ENCODE results near the gene ILDR1. TPM values are rescaled to one million over a fixed set of nuclear protein-coding genes. Genes with fewer than 3 reads are reported as not detected.
"Not testable (repeated sequence)": the region's sequence is repeated elsewhere in the genome, so short reads cannot be mapped to it uniquely, and the experiment has no call there.

The ILDR1 gene
- total RNA-seq, 1 donor from 2014 or later, result not detected

DNA sequence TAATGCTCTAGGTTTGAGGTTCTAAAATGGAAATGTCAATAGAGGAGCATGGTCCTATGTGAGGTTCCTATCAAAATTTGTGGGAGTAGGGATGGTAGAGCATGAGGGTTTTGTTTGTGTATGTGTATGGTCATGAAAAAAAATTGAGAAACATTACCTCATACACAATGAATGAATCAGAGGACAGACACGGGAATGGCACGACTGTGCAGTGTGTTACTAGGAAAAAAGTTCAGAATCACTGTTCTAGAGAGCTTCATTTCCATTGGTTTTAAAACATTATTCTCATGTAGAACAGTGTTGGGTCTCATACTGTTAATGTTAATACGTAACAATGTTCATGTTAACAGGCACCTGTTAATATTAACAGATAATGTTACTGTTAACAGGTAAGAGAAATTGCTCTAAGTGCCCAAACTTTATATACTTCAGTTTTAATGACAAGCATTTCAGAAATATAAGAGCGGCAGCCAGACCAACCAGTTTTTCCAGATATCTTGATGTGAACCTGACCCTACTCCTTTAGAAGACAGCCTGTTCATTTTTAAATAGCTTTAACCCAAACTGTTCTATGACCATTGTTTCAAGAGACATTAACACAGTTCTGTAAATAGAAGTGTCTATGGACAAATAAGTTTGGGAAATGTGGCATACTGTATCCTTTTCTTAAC lies 79.8 kb downstream of the ILDR1 start:
- no peak for DNase-seq

DNA sequence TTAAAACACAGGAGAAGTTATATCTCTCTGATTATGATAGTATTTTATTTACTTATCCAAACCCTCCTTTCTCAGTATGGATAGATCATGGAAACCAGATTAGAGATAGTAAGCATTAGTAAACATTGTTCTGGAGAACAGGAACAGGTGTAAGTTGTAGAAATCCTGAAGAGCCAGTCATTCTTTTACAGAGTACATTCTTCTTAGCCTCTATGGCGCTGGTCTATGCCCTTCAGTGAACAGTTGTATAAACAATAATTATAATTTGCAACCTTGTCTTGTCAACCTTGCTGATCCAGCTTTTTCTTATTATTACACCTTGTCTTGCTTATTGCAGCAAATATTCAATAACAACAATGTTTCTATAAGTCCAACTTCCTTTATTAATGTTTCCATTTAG lies 80.5 kb downstream of the ILDR1 start:
- no peak for DNase-seq

DNA sequence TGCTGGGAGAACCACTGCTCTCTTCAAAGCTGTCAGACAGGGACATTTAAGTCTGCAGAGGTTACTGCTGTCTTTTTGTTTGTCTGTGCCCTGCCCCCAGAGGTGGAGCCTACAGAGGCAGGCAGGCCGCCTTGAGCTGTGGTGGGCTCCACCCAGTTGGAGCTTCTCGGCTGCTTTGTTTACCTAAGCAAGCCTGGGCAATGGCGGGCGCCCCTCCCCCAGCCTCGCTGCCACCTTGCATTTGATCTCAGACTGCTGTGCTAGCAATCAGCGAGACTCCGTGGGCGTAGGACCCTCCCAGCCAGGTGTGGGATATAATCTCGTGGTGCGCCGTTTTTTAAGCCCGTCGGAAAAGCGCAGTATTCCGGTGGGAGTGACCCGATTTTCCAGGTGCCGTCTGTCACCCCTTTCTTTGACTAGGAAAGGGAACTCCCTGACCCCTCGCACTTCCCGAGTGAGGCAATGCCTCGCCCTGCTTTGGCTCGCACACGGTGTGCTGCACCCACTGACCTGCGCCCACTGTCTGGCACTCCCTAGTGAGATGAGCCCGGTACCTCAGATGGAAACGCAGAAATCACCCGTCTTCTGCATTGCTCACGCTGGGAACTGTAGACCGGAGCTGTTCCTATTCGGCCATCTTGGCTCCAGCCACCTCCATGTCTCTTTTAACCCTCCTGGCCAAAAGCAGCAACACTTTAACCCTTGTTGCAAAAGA lies 83.7 kb downstream of the ILDR1 start:
- not testable (repeated sequence) for DNase-seq

Other genes with a start within 250 kb of the ILDR1 start
- gene IQCB1, start 187.2 kb downstream of the ILDR1 start, total RNA-seq, result 10.6 and 15.5 TPM in 2 replicates
- 0.93 and 1.5 TPM in 2 replicates for gene EAF2, start 187.0 kb downstream of the ILDR1 start, total RNA-seq
- 0.33 and 0.34 TPM in 2 replicates for gene SLC15A2, start 127.8 kb downstream of the ILDR1 start, total RNA-seq
- not detected in 2 replicates for gene CD86, start 33.1 kb upstream of the ILDR1 start, total RNA-seq
- gene CASR, start 161.4 kb upstream of the ILDR1 start, total RNA-seq, result not detected in 2 replicates

Measured in dermis blood vessel endothelial cell (primary cell).